Hematopoietic multipotent progenitor cell treated with erythropoietin and hydrocortisone succinate and interleukin-3 and kit ligand, for 8 days (in vitro differentiated cells): Measurements from ENCODE around the gene TPM4.

Experiments used
- DNase-seq: peaks from one replicate; pipeline ENCODE4 v3.0.0-alpha.2; 2015

The TPM4 gene

DNA sequence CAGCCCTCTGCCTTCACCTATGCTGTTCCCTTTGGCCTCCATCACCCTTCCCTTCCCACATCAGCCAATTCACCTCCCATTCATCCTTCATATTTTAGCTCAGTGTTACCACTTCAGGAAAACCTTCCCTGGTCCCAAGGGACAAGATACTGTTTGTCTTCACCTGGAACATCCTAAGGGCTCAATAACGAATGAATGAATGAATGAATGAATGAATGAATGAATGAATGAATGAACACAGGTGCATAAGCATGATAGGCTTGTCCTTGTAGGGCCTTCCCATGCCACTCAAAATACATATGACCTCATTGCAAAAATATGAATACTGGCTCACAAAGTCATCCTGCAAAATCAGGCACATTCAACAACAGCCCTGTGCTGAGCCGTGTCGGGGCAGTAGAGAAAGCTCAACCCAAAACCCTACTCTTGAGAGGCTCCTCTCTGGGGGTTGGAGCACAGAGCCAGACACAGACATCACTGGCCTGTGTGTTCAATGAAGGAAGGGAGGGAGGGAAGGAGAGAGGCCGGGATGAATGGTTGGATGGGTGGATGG is 33.7 kb upstream of the TPM4 start:
- DNase-seq = no peak

DNA sequence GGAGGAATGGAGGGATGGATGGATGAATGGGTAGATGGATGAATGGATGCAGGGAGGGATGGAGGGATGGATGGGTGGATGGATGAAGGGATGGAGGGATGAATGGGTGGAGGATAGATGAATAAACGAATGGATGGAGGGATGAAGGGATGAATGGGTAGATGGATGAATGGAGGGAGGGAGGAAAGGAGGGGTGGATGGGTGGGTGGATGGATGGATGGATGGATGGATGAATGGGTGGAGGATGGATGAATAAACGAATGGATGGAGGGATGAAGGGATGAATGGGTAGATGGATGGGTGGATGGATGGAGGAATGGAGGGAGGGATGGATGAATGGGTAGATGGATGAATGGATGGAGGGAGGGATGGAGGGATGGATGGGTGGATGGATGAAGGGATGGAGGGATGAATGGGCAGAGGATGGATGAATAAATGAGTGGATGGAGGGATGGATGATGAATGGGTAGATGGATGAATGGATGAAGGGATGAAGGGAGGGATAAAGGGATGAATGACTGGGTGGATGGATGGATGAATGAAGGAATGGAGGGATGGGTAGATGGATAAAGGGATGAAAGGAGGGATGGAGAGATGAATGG is 33.0 kb upstream of the TPM4 start:
- no peak for DNase-seq

DNA sequence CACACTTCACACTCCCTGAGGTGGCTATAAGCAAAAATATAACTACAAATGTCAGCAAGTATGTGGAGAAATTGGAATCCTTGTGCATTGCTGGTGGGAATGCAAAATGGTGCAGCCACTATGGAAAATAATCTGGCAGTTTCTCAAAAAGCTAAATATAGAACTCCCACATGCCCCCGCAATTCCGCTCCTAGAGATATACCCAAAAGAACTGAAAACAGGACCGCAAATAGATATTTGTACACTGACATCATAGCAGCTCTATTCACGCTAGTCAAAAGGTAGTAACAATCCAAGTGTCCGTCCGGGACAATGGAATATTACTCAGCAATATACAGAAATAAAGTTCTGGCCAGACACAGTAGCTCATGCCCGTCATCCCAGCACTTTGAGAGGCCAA is 31.5 kb upstream of the TPM4 start:
- DNase-seq = no peak

DNA sequence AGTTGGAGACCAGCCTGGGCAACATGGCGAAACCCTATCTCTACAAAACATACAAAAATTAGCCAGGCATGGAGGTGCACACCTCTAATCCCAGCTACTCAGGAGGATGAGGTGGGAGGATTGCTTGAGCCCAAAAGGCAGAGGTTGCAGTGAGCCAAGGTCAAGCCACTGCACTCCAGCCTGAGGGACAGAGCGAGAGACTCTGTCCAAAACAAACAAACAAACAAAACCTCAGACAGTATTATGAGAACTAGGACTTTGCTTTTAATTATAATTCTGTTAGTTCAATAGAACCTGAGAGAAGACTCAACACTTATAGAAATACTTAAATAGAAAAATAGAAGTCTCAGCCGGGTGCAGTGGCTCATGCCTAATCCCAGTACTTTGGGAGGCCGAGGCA is 31.1 kb upstream of the TPM4 start:
- DNase-seq = no peak

DNA sequence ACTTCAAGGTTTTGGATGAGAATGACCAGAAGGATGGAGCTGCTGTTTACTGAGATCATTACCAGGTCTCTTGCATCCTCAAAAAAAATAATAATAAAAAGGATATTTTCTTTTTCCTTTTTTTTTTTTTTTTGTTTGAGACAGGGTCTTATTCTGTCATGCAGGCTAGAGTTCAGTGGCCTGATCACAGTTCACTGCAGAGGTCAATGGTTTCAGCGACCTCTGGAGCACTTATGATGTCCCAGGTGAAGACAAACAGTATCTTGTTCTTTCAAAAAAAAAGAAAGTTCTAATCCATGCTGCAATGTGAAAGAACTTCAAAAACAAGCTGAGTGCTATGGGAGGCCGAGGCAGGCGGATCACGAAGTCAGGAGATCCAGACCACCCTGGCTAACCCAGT is 30.4 kb upstream of the TPM4 start:
- no peak for DNase-seq

DNA sequence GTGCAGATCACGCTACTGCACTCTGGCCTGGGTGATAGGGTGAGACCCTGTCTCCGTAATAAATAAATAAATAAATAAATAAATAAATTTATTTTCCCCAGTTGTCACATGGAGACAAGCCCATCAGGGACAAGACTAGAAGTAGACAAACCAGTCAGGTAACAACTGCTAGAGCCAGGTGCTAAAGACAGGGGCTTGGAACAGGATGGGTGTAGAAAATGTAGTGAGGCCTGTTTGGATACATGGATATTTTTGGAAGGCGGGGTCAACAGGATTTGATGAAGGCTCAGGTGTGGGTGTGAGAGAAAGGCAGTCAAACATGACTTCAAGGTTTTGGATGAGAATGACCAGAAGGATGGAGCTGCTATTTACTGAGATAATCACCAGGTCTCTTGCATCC is 27.7 kb upstream of the TPM4 start:
- no peak for DNase-seq

DNA sequence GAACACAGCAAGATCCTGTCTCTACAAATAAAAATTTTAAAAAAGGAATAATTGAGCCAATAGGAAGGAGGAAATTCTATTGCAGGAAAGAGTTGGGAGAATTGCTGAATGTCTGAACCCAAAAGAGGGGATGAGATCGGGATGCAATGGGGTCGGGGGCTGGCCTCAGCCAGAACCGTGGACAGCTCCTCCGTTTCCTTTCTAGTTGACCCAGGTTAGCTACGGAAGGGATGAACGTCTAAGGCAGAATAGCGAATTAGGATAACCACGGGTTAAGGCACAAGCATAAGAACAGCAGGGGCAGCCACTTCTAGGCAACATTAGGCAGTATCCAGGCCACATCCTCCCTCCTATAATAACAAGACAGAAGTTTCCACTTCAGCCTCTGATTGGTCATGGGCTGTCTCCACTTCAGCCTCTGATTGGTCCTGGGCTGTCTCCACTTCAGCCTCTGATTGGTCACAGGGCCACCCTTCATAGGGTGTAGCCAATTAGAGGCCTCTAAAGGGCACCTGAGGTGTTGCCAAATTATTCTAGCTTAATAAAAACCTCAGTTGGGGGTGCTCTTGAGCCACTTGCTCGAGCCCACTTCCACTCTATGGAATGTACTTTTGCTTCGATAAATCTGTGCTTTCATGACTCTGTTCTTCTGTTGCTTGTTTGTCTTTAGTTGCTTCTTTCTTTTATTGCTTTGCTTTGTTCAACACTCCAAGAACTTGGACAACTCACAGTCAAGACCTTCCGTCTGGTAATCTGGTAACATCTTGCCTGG is 24.9 kb upstream of the TPM4 start:
- DNase-seq = peak; percentile 60

DNA sequence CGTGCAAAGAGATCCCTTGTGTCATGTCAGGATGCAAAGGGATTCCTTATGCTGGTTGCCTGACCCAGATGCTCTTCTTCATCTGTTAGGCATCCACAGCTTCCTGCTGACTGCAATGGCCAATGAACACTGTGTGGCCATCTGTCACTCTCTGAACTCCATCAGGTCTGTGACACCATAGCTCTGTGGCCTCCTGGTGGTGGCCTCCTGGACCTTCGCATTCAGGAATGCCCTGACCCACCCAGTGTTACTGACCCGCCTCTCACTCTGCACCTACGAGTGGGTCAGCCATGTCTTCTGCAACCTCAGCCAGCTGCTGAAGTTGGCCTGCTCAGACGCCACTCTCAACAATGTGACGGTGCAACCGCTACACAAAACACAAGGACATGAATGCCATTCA is 23.9 kb upstream of the TPM4 start:
- DNase-seq = no peak

DNA sequence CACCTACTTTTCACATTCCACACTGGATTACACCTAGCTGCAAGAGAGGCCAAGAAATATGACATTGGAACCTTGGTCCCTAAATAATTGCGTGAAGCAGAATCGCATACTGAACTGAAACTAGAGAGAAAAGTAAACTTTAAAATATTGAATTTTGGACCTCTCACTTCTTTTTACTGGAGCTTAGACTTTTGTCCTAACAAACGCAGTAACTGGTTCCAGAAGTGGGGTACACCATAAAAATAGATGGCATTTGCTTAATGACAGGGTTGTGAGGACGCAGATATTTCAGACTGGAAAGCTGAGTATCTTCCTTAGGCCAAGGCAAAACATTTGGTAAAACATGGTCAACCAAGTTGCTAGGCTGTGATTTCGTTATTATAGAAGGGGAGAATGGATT is 19.2 kb upstream of the TPM4 start:
- DNase-seq = no peak

DNA sequence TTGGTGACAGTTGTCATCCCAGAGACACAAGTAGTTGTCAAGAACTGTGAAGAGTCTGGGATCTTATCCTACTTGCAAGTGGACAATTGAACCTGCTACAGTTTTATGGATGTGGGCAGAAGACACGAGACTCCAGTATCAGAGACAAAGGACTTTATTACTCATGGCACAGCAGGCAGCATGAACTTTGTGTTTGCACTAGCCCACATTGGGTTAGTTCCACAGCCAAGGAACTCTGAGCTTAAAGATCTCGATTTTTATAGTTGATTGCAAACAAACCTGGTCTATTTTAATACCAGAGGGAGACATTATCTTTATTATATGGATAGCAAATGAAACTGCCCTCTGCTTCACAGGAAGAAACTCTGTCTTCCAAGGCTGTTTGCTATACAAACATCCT is 16.0 kb upstream of the TPM4 start:
- DNase-seq = no peak

DNA sequence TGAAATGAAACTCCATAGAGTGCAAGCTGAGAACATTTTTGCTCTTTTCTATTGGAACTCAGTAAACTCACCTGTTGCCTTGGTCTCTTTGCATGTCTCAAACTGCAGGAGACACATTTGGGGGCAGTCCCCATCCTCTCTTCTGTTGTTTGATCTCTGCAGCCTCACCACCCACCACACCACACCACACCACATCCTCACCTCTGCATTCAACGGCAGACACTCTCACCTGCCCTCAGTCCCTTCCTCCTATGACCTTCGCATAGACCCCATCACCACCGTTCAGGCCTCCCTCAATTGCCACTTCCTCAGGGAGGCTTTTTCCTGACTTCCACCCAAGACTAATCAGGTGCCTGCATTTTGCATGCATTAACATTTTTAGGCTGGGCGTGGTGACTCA is 14.4 kb upstream of the TPM4 start:
- DNase-seq = no peak

DNA sequence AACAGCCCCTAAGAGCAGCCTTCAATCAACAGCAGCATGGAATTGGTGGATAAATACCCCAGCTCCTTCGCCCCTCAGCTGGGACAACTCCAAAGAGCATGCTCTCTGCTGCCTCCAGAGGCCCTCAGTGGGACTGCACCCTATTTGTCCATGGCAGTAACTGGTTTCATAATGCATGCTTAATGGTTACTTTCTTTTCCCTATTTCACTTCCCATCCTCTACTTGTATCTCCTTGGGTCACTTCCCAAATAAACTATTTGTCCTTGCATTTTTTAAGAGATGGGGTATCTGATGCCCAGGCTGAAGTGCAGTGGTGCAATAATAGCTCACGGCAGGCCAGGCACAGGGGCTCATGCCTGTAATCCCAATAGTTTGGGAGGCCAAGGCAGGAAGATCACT is 13.5 kb upstream of the TPM4 start:
- DNase-seq = peak; percentile 68

DNA sequence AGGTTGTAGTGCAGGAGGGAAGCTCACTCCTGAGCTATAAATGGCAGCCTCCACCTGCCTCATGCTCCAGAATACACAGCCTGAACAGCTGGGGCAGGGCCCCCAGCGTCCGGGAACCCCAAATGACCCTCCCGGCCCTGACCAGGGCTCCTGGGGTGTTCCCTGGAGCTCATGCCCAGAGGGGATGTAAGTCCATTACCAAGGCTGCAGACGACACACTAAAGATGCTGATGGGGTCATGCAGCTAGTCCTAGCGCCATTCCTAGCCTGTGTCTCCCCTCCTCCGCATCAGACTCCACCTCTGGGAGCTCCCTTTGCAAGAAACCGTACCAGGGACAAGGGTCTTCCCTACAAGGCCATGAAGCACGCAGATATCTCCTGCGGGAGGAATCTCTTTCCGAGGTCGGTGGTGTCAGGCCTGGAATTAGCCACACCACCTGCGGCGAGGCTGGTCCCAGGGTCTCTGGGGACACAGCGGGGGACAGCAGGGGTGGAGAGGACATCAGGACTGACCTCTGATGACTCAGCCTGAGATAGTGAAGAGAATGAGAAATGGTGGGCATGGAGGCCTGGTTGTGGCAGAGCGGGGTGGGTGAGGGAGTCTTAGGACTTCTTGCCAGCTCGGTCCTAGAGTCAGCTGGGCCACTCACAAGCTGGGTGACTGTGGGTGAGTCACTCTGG is 11.9 kb upstream of the TPM4 start:
- no peak for DNase-seq

DNA sequence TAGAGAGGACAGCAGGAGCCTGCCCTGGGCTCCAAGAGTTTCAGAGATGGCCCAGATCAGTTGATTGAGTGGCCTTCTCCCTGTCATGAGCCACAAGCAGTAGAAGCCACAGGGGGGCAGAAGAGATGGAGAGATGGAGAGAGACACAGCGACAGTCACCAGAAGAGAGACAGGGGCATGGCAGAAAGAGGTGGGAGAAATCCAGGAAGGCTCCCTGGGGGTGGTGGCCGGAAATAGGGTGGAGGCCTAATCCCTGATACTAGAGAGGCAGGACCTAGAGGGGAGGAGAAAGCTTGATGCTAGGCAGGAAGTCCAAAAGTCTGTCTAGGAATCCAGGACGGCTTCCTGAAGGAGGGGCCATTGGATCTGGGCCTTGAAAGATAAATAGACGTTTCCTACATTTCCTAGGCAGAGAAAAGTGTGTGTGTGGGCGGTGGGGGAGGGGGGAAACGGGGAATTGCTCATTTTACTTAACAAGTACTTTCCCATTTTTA is 9.6 kb upstream of the TPM4 start:
- DNase-seq = peak; percentile 82

DNA sequence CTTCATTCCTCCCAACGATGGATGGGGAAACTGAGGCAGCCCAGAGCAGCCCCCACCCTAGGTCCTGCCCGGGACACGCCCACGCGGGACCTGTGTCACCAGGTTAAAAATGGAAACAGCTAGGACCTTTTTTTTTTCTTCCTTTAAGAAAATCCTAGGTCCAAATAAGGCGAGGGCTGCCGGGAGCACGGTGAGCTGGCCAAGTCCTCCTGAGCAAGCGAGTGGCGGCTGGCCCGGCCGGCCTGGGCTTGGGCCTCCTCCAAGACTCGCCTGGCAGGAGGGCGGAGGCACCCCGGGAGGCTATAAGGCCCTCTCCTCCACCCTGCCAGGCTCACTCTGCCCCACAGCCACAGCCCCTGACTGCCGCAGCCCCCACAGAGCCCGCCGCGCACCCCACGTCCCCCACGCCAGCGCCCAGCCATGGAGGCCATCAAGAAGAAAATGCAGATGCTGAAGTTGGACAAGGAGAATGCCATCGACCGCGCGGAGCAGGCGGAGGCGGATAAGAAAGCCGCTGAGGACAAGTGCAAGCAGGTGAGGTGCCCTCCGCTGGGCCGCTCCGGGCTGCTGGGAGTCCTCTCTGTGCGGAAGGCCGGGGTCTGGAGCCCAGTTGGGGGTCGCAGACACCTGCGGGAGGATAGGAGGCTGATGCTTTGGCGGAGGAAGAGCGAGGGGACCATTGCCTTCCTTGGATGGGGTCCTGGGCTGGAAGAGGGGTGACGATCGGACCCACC is 8.9 kb upstream of the TPM4 start:
- DNase-seq = peak; percentile 37

DNA sequence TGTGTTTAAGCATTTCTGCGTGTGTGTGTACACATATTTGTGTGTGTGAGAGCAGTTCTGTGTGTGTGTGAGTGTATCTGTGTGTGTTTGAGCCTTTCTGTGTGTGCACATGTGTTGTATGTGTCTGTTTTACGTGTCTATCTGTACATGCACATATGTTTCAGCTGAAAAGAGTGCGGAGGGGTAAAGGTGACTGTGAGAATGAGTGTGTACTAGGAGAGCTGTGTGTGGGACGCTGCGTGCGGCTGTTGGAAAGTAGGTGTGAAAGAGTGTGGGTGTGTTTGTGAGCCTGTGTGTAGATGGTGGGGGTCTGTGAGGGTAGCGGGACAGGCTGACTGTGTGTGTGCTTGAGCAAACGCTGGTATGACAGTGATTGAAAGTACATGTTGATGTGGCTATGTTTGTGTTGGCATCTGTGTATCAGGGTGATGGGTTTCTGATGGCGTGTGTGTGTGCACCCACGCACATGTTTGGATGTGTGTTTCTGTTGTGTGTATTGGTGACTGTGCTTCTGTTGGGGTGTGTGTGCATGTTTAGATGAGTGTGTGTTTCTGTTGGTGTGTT is 7.5 kb upstream of the TPM4 start:
- DNase-seq = no peak

DNA sequence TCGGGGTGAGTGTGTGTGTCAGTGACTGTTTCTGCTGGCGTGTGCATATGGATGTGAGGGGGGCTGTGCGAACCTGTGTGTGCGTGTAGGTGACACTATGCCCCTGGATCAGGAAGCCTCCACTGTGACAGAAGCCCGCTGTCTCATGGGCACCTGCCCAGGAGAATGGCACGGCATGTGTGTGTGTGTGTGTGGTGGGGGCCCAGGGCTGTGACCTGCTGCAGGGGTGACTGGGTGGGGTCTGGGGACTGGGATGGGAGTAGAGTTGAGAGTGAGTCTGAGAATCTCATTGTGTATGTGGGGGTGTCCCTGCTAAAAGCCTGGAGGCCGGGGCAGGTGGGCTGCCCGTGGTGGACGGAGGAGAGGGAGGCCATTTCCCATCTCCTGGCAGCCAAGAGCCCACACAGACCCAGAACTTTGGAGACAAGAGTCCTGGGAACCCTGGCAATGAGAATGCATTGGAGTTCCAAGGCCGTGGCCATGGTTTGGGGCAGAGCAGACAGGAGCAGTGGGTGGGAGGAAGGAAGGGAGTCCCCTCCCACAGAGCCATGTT is 6.4 kb upstream of the TPM4 start:
- no peak for DNase-seq

DNA sequence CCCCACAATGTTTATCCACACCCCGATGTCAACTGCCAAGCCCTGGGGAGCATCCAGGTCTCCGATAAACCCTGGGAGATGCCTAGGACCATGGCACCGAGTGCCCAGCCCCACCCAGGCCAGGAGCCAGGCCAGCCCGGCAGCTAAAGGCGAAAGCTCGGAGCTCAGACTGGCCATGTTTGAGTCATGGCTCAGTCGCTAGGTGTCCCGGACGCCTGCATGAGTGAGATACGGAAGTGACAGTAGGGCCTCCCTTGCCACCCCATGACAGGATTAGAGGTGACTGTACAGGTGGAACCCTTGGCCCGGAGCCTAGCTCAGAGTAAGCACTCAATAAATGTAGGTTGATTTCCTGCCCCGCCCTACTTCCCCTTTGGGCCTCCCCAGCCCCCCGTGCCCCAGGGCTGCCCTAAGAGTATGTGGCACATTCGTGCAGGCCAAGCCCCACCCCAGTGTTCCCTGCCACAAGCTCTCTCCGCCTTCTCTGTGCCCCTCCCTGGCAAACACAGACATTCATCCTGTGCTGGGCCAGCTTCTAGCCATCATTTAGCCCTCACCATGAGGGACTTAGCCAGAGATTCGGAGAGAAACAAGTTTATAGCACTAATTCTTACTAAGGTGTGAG is 5.8 kb upstream of the TPM4 start:
- DNase-seq = peak; percentile 76

DNA sequence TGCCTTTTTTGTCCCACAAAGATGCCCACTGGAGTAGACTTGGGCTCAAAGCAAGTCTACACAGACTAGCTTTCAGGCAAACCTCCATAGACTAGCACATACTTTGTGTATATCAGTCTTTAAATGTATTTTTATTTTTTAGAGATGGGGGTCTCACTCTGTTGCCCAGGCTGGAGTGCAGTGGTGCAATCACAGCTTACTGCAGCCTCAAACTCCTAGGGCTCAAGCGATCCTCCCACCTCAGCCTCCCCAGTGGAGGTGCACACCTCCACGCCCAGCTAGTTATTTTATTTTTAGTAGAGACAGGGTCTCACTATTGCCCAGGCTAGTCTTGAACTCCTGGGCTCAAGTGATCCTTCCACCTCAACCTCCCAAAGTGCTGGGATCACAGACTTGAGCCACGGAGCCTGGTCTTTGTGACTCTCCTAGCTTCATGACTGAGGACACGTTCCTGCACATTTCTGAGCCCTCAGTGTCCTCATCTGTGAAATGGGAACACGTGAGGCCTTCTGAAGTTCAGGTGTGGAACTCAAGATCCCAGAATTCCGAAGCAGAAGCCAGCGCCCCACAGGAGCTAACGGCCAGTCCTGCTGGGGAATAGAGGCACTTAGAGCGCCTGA is 5.1 kb upstream of the TPM4 start:
- no peak for DNase-seq

DNA sequence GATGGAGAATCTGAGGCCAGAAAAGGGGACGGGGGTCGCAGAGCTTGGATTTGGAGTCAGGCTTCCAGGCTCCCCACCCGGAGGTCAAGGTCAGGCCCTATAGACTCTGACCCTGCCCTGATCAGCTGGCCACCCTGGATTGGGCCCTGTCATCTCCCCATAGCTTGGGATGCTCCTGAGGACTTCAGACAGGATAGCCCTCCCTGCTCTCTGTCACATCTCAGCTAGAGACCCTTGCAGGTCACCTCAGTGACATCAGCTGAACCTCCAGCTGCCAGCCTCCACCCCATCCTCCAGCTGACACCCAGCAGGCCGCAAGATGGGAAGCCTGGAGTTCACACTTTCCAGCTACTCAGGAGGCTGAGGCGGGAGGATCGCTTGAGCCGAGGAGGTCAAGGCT is 2.8 kb upstream of the TPM4 start:
- no peak for DNase-seq

DNA sequence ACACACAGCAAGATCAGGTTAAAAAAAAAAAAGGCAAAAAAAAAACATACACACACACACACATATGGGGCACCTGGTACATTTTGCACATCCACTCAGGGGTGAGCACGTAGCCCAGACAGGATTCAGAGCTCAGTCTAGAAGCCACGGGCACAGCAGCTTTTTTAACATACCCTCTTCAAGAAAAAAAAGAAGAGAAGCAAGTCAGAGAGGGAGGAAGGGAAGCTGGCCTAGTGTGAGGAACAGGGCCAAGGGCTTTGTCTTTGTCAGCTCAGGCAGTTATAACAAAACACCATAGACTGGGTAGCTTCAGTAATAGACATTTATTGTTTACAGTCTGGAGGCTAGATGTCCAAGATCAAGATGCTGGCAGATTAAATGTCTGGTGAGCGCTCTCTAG is 2.3 kb upstream of the TPM4 start:
- DNase-seq = no peak
